Measurements from ENCODE around the gene AKAP11.

The AKAP11 gene

DNA sequence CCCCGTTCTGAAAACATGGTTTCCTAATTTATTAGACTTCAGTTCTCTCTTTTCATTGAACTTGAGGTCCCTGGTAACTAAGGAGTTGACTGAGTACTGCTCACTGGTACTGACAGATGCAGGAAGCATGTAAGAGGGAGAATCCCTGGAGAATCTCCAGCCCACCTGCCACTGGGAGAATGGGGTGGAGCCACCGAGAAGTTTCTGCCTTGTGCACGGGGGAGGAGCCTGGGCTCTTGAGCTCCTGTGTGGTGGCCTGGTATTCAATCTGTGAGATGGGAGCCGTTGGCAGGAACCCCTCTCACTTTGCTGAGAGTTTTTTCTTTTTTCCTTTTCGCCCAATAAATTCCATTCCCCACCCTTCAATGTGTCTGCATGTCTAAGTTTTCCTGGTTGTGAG, 13.2 kb upstream of the AKAP11 start:
- TF ChIP-seq, protein P1, sequence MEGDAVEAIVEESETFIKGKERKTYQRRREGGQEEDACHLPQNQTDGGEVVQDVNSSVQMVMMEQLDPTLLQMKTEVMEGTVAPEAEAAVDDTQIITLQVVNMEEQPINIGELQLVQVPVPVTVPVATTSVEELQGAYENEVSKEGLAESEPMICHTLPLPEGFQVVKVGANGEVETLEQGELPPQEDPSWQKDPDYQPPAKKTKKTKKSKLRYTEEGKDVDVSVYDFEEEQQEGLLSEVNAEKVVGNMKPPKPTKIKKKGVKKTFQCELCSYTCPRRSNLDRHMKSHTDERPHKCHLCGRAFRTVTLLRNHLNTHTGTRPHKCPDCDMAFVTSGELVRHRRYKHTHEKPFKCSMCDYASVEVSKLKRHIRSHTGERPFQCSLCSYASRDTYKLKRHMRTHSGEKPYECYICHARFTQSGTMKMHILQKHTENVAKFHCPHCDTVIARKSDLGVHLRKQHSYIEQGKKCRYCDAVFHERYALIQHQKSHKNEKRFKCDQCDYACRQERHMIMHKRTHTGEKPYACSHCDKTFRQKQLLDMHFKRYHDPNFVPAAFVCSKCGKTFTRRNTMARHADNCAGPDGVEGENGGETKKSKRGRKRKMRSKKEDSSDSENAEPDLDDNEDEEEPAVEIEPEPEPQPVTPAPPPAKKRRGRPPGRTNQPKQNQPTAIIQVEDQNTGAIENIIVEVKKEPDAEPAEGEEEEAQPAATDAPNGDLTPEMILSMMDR (IDR thresholded peaks at IDR 0.05; ENCODE audit: extremely low read depth, insufficient read depth, missing control alignments), result no peak

DNA sequence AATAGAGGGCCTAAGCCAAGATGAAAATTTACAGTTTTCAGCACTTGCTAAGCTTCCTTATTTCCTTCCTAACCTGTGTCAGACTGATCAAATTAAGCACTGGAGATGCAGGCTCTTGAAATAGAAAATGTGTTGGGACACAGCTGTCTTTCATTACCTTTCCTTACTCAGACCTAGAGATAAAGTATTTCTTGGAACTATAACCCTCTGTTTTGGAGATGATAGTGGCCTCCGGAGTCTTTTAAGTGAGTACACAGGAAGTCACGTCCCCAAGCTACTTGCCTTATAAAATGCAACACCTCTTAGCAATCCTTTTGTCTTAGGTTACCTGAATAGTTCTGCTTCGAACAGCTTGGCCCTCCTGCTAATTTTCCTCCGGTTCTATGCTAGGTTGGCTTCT, 12.4 kb upstream of the AKAP11 start:
- TF ChIP-seq, protein P1 (IDR thresholded peaks at IDR 0.05; ENCODE audit: extremely low read depth, insufficient read depth, missing control alignments), result no peak
- DNase-seq (ENCODE audit: low spot score), result no peak
- in situ Hi-C loops (cut with MboI; ENCODE audit: low pct_unique_long_range_greater_than_20kb, low sequenced_read_pairs, unreplicated experiment), result no loop called here

More for the DNA sequence above, 13.2 kb upstream of the AKAP11 start:
- in situ Hi-C loops (cut with MboI; ENCODE audit: low pct_unique_long_range_greater_than_20kb, low sequenced_read_pairs, unreplicated experiment), result no loop called here
- no peak for DNase-seq (ENCODE audit: low spot score)

DNA sequence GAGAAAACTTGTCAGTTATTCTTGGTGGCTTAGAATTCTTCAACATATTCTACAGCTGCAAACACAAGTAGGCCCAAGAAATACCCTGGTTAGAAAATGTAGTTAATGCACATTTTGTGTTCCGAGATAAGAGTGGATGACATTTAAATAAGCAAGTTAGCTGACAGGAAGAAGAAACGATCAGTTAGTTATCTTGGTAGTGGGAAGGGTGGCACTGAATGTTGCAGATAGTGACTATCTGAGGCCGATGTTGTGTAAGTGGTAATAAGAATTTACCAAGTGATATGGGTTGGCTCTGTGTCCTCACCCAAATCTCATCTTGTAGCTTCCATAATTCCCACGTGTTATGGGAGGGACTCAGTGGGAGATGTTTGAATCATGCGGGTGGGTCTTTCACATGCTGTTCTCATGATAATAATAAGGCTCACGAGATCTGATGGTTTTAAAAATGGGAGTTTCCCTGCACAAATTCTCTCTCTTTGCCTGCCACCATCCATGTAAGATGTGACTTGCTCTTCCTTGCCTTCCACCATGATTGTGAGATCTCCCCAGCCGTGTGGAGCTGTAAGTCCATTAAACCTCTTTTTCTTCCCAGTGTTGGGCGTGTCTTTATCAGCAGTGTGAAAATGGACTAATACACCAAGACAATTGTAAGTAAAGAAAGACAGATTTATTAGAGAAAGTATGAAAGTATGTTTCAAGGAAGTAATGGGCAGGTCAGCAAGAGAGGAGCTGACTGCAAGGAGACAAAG, 10.9 kb upstream of the AKAP11 start:
- TF ChIP-seq, protein P1 (IDR thresholded peaks at IDR 0.05; ENCODE audit: extremely low read depth, insufficient read depth, missing control alignments), result no peak
- no peak for DNase-seq (ENCODE audit: low spot score)
- in situ Hi-C loops (cut with MboI; ENCODE audit: low pct_unique_long_range_greater_than_20kb, low sequenced_read_pairs, unreplicated experiment), result no loop called here

DNA sequence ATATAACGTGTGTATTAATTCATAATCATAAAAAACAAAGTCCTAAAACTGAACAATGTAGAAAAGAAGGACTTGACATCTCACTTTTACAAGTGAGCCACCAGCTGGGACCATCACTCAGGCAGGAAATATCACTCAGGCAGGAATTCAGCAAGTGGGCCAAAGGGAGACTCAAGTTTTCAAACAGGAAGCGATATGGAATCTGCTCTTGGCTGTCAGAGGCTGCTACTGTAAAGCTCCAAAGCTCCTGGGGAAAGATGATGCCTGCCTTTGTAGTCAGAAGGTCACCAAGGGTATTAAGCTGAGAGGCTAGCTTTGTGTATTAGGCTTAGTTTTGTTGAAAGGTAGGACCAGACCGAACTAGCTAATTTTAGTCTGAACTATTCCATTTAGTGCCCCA, 5.5 kb upstream of the AKAP11 start:
- in situ Hi-C loops (cut with MboI; ENCODE audit: low pct_unique_long_range_greater_than_20kb, low sequenced_read_pairs, unreplicated experiment), result no loop called here
- no peak for DNase-seq (ENCODE audit: low spot score)
- TF ChIP-seq, protein P1 (IDR thresholded peaks at IDR 0.05; ENCODE audit: extremely low read depth, insufficient read depth, missing control alignments), result no peak

DNA sequence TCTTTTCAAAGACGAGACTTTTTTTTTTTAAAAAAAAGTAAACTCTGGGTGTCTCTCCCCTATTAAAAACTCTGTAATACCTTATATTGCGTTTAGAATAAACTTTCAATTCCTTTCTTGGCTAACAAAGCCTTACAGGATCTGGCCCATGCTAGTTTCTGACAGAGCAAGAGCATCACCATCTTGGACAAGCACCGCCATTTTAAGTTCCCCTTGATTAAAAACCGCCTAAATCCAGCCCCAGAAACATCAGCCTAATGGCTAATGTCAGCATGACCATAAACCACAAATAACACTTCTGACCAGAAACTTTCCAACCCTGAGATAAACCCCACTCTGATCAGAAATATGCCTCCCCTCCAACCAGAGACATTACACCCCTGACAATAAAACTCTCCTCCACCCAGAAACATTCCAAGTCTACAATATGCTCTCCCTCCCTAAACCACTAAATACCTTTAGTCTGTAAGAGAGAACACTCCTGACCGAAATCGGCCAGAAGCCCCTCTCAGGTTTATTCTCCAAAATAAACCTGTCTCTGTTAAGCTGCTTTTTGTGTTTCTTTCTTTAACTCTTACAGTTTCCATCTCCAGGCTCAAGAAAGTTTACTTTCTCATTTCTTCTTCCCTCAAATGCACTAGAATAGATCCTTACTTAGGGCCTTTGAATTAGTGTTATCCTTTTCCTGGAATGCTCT, 1.6 kb upstream of the AKAP11 start:
- DNase-seq (ENCODE audit: low spot score), result no peak
- in situ Hi-C loops (cut with MboI; ENCODE audit: low pct_unique_long_range_greater_than_20kb, low sequenced_read_pairs, unreplicated experiment), result no loop called here
- TF ChIP-seq, protein P1 (IDR thresholded peaks at IDR 0.05; ENCODE audit: extremely low read depth, insufficient read depth, missing control alignments), result no peak

DNA sequence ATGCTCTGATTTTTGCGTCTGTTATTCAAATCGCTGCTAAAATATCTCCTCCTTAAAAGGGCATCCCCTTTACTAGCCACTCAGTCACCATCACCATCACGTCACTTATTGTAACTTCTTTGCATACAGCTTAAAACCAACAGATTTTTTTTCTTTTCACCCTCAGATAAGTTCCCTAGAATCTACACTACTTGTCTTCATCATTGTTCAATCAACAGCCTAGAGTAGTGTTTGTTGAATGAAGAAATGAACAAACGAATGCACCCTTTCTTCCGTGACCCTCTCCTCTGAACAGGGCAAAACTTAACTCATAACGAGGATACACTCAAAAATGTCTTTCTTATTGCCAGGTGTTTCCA, 1.1 kb upstream of the AKAP11 start:
- TF ChIP-seq, protein P1 (IDR thresholded peaks at IDR 0.05; ENCODE audit: extremely low read depth, insufficient read depth, missing control alignments), result no peak
- DNase-seq (ENCODE audit: low spot score), result peak; percentile 12
- in situ Hi-C loops (cut with MboI; ENCODE audit: low pct_unique_long_range_greater_than_20kb, low sequenced_read_pairs, unreplicated experiment), result no loop called here

All from GM13977 (cell line).